ENCODE results near the gene DLGAP4.
"Not testable (repeated sequence)": the region's sequence is repeated elsewhere in the genome, so short reads cannot be mapped to it uniquely, and the experiment has no call there.

DLGAP4 gene

DNA sequence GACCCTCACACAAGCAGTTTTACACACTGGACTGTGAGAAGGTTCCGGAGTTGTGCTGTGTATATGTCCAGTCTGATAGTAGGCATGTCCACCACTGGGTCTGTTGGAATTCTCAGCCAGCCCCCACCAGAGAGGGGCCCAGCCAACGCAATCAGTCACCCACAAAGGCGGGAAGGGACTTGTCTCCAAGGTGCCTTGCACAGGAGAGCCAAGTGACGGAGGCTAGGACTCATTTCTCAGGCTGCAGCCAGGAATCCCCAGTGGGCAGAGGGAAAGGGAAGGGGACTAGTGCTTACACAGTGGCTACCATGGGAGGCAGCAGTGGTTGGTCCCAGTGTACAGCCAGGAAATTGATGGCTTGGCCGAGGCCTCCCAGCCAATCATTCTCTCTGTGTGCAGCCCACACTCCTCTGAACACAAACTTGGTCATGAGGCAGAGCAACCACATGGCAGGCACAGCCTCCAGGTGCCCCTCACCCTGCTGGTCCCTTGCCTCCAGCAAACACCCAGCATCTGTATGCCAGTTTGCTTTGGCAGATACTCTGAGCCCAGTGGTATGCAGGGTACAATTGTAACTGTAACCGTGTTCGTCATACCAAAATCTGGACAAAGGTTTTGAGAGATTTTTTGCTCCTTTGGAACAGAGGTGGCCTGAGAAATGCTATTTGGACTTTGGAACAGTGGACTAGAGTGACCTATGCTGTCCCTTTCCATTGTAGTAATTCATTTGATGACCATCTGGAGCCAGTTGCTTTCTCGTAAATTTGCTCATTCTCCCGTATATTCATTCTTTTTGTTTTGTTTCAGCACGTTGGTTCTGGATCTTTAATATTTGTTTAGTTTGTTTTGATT, 162.2 kb downstream of the DLGAP4 start:
- DNase-seq (ENCODE audit: extremely low spot score) = no peak
- ChIA-PET CTCF (no interaction called here), POLR2A (no interaction called here)
- TF ChIP-seq LEF1 (IDR thresholded peaks at IDR 0.05; ENCODE audit: borderline replicate concordance) (no peak), BHLHE40 (IDR thresholded peaks at IDR 0.05; ENCODE audit: borderline replicate concordance) (no peak), ZNF384 (IDR thresholded peaks at IDR 0.05) (no peak), ARNT (IDR thresholded peaks at IDR 0.05) (no peak), FOXM1 (IDR thresholded peaks at IDR 0.05; ENCODE audit: borderline replicate concordance) (no peak), TARDBP (IDR thresholded peaks at IDR 0.05) (no peak), SP1 (IDR thresholded peaks at IDR 0.05) (no peak), PKNOX1 (IDR thresholded peaks at IDR 0.05) (no peak), FOXK2 (IDR thresholded peaks at IDR 0.05) (no peak)

- DNase-seq (ENCODE audit: extremely low spot score) = no peak
- CTCF ChIA-PET = no interaction called here
- no peak for TF ChIP-seq ZNF384 (IDR thresholded peaks at IDR 0.05)
- no peak for TF ChIP-seq ARNT (IDR thresholded peaks at IDR 0.05)
- TF ChIP-seq L3MBTL2 (conservative IDR thresholded peaks at IDR 0.05) = no peak
- no peak for TF ChIP-seq SP1 (IDR thresholded peaks at IDR 0.05)
- TF ChIP-seq SUZ12 (IDR thresholded peaks at IDR 0.05) = no peak
- no peak for TF ChIP-seq BHLHE40 (IDR thresholded peaks at IDR 0.05; ENCODE audit: borderline replicate concordance)
- TF ChIP-seq ELF4 (IDR thresholded peaks at IDR 0.05) = no peak
- POLR2A ChIA-PET = no interaction called here
Observed at GRCh38 chr20:36469973-36470372, 163.8 kb downstream of the DLGAP4 start.

DNA sequence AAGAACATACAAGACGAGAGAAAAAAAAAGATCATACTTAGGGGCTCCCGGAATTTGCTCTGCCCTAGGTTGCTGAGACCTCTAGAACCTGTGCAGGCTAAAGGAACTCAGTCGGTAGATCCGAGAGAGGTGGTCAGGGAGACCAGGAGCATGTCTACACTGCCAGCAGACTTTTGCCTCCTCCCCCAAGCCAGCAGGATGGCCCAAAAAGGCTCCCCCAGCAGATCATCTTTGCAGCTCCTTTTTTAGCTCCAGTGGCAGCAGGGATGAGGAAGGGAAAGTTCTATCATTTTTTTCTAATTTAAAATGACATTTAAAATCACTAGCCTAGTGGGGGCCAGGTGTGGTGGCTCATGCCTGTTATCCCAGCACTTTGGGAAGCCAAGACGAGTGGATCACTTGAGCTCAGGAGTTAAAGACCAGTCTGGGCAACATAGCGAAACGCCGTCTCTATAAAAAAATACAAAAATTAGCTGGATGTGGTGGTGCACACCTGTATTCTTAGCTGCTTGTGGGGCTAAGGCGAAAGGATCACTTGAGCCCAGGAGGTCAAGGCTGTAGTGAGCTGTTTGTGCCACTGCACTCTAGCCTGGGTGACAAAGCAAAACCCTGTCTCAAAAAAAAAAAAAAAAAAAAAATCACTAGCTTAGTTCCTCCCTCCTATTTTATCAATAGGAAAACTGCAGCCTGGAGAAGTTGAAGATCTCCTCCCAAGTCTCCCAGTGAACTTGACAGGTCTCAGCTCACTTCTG, 165.9 kb downstream of the DLGAP4 start:
- TF ChIP-seq LEF1 (IDR thresholded peaks at IDR 0.05; ENCODE audit: borderline replicate concordance) (no peak), HDGF (IDR thresholded peaks at IDR 0.05; ENCODE audit: borderline replicate concordance) (no peak), TARDBP (IDR thresholded peaks at IDR 0.05) (no peak), CTBP1 (IDR thresholded peaks at IDR 0.05; ENCODE audit: borderline replicate concordance) (no peak), FOXA1 (IDR thresholded peaks at IDR 0.05) (no peak), NFRKB (IDR thresholded peaks at IDR 0.05) (no peak), PKNOX1 (IDR thresholded peaks at IDR 0.05) (no peak)
- POLR2A ChIA-PET = no interaction called here
- no peak for DNase-seq (ENCODE audit: extremely low spot score)
- CTCF ChIA-PET = interaction anchor here (0.8 kb wide), 1 partner anchor 26 kb away, joined by 4 read pairs; no protein-coding TSS in a partner anchor

- ChIA-PET CTCF (no interaction called here), POLR2A (no interaction called here)
- no peak for DNase-seq (ENCODE audit: extremely low spot score)
- no peak for TF ChIP-seq FOXA1 (IDR thresholded peaks at IDR 0.05)
- no peak for TF ChIP-seq LEF1 (IDR thresholded peaks at IDR 0.05; ENCODE audit: borderline replicate concordance)
- no peak for TF ChIP-seq PKNOX1 (IDR thresholded peaks at IDR 0.05)
- no peak for TF ChIP-seq L3MBTL2 (conservative IDR thresholded peaks at IDR 0.05)
- TF ChIP-seq BHLHE40 (IDR thresholded peaks at IDR 0.05; ENCODE audit: borderline replicate concordance) = no peak
Observed at GRCh38 chr20:36472637-36473090, 166.5 kb downstream of the DLGAP4 start.

GRCh38 chr20:36473164-36473563, 167.0 kb downstream of the DLGAP4 start:
- no peak for DNase-seq (ENCODE audit: extremely low spot score)
- ChIA-PET CTCF (no interaction called here), POLR2A (no interaction called here)
- no peak for TF ChIP-seq L3MBTL2 (conservative IDR thresholded peaks at IDR 0.05)
- no peak for TF ChIP-seq HDGF (IDR thresholded peaks at IDR 0.05; ENCODE audit: borderline replicate concordance)
- no peak for TF ChIP-seq FOXM1 (IDR thresholded peaks at IDR 0.05; ENCODE audit: borderline replicate concordance)
- no peak for TF ChIP-seq BHLHE40 (IDR thresholded peaks at IDR 0.05; ENCODE audit: borderline replicate concordance)
- no peak for TF ChIP-seq SP1 (IDR thresholded peaks at IDR 0.05)
- TF ChIP-seq ZNF384 (IDR thresholded peaks at IDR 0.05) = no peak
- no peak for TF ChIP-seq LEF1 (IDR thresholded peaks at IDR 0.05; ENCODE audit: borderline replicate concordance)
- no peak for TF ChIP-seq PKNOX1 (IDR thresholded peaks at IDR 0.05)
- no peak for TF ChIP-seq FOXK2 (IDR thresholded peaks at IDR 0.05)
- TF ChIP-seq ARNT (IDR thresholded peaks at IDR 0.05) = no peak
- no peak for TF ChIP-seq TARDBP (IDR thresholded peaks at IDR 0.05)
- TF ChIP-seq NFRKB (IDR thresholded peaks at IDR 0.05) = no peak
- no peak for TF ChIP-seq CTBP1 (IDR thresholded peaks at IDR 0.05; ENCODE audit: borderline replicate concordance)
- no peak for TF ChIP-seq ELF4 (IDR thresholded peaks at IDR 0.05)
- no peak for TF ChIP-seq FOXA1 (IDR thresholded peaks at IDR 0.05)

- no peak for DNase-seq (ENCODE audit: extremely low spot score)
- ChIA-PET CTCF (no interaction called here), POLR2A (no interaction called here)
- no peak for TF ChIP-seq FOXA1 (IDR thresholded peaks at IDR 0.05)
- no peak for TF ChIP-seq L3MBTL2 (conservative IDR thresholded peaks at IDR 0.05)
- no peak for TF ChIP-seq ELF4 (IDR thresholded peaks at IDR 0.05)
- no peak for TF ChIP-seq FOXM1 (IDR thresholded peaks at IDR 0.05; ENCODE audit: borderline replicate concordance)
- no peak for TF ChIP-seq FOXK2 (IDR thresholded peaks at IDR 0.05)
Observed at GRCh38 chr20:36474563-36474962, 168.4 kb downstream of the DLGAP4 start.

GRCh38 chr20:36475054-36475453, 168.9 kb downstream of the DLGAP4 start:
- DNase-seq (ENCODE audit: extremely low spot score); POLR2A ChIA-PET; CTCF ChIA-PET: not testable (repeated sequence)
